ENCODE results near the gene CYSTM1. TPM values are rescaled to one million over a fixed set of nuclear protein-coding genes. Genes with fewer than 3 reads are reported as not detected.

The CYSTM1 gene
- total RNA-seq, 4 donors from 2014 or later = 88.9 to 115 (median 106) TPM

GRCh38 chr5:140169410-140169809 is 5.6 kb upstream of the CYSTM1 start:
- TF ChIP-seq CTCF (IDR thresholded peaks at IDR 0.05; ENCODE audit: low read depth) = no peak

- TF ChIP-seq CTCF (IDR thresholded peaks at IDR 0.05; ENCODE audit: low read depth) = no peak
Observed at GRCh38 chr5:140172483-140172882, 2.5 kb upstream of the CYSTM1 start.

- no peak for TF ChIP-seq CTCF (IDR thresholded peaks at IDR 0.05; ENCODE audit: low read depth)
Observed at GRCh38 chr5:140174014-140174413, 974 bp upstream of the CYSTM1 start.

DNA sequence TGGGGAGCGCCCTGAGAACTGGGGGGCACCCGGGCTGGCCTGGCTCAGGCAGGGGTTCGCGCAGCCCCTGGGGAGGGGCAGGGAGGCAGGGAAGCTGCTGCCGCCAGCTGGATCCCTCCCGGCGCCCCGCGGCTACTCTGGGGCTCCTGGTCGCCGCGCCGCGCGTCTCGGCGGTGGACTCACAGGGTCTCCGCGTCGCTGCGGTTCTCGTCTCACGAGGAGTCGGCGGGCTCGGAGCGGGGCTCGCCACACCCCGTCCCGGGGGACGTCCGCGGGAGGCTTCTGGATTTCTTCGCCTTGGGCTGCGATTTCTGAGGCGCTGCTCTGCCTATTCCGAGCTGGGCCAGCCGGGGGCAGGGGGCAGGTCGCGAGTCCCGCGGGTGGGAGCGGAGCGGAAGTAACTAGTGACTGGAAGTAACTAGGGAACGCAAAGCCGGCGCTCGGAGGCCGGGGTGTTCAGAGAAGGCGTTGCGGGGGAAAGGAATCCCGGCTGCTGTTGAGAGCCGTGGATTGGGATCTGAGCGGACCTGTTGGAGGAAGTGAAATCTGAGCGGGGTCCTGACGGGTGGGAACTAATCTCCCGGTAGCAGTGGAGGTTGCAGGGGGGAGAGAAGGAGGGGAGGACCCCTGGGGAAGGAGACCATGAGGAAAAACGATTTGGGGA is 511 bp downstream of the CYSTM1 start:
- TF ChIP-seq CTCF (IDR thresholded peaks at IDR 0.05; ENCODE audit: low read depth) = no peak

- no peak for TF ChIP-seq CTCF (IDR thresholded peaks at IDR 0.05; ENCODE audit: low read depth)
Observed at GRCh38 chr5:140176031-140176387, 1.0 kb downstream of the CYSTM1 start.

DNA sequence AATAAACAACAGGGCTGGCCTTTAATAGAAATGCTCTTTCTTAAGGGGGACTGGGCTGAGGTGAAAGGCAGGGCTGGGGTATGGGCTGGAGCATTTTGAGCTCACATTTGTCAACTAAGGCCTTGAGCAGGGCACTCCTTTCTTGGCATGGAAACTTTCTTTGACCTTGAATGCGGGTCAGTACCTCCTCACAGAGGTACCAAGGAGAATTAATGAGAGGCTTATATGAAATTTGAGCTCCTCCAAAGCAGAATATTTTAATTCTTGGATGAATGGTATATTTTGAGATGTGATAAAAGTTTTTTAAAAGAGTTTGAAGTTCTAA is 3.1 kb downstream of the CYSTM1 start:
- TF ChIP-seq CTCF (IDR thresholded peaks at IDR 0.05; ENCODE audit: low read depth) = no peak

DNA sequence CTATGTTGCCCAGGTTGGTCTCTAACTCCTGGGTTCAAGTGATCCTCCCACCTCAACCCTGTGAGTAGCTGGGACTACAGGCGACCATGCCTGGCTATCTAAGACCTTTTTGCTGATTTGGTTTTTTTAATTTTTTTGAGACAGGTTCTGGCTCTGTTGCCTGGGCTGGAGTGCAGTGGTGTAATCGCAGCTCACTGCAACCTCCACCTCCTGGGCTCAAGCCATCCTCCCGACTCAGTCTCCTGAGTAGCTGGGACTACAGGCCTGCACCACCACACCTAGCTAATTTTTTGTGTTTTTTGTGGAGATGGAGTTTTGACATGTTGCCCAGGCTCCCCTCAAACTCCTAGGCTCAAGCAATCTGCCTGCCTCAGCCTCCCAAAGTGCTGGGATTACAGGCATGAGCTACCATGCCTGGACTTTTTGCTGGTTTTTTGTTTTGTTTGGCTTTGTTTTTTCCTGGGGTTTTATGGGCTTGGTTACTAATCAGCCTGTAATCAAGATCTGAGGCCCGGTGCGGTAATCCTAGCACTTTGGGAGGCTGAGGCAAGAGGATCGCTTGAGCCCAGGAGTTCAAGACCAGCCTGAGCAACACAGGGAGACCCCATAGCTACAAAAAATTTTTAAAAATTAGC is 3.6 kb downstream of the CYSTM1 start:
- no peak for TF ChIP-seq CTCF (IDR thresholded peaks at IDR 0.05; ENCODE audit: low read depth)
